ENCODE data around the gene EFCAB11. TPM values are rescaled to one million over a fixed set of nuclear protein-coding genes. Genes with fewer than 3 reads are reported as not detected.

The EFCAB11 gene
- 4.5 and 5.0 TPM in 2 replicates for total RNA-seq

GRCh38 chr14:89954070-89955021 lies at the start of gene EFCAB11:
Gene EFCAB11 (minus strand): TSS chr14:89954730. CDS start chr14:89954660, 70 bp downstream.
- intact Hi-C loops (cut with micrococcal nuclease): loop anchor here (1.0 to 10.0 kb wide), 21 partner anchors 9 to 1962 kb away; partner anchors contain the start of genes CCDC88C, EML5, FOXN3 and GALC

DNA sequence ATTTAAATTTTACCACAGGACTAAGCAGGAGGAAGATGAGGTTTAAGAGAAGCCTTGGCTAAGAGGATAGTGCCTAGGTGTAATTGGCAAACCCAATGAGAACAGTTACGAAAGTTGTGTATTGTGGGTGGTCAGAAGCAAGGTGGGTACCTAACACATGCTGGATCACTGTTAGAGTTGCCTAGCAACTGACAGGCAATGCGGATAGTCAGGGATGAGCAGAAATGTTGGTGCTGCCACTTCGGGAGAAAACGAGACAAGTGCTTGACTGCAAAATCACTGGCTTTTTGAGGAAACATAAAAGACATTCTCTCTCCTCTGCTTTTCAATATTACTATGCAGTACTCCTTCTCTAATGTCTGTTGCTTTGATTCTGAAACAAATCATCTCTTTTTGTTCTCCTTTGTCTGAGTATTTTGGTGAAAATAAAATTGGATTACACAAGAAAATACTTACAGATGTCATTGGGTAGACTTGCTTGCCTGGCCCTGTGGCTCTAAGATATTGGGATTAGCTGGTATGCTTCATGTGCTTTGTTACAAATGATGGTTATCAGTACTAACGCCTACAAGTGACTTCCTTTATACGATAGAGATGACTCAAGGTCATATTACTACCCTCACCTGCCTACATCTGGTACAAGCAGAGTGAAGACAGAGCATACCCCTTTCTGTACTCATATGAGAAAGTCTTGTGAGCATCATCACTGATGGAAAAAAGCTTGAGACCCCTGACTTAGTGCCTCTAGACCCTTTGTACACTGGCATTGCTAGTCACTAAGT lies 49.2 kb upstream of the EFCAB11 start:
- intact Hi-C loops (cut with micrococcal nuclease): no loop called here

DNA sequence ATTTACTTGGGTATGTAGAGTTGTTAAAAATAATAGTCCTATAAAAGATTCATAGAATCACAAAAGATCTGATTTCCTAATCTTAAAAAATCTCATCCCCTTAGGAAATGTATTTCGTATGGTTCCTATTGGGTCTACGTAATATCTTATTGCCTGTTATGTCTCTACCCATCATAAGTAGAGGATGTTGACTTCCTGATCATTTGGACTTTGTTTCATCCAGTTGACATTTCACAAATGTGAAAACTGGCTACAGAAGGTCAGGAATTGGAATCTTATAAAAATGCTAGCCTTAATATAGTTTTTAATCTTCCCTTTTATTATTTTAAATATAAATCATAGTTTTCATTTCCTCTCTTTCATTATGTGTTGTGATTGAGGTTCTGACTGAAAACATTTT lies 46.4 kb upstream of the EFCAB11 start:
- intact Hi-C loops (cut with micrococcal nuclease): no loop called here

DNA sequence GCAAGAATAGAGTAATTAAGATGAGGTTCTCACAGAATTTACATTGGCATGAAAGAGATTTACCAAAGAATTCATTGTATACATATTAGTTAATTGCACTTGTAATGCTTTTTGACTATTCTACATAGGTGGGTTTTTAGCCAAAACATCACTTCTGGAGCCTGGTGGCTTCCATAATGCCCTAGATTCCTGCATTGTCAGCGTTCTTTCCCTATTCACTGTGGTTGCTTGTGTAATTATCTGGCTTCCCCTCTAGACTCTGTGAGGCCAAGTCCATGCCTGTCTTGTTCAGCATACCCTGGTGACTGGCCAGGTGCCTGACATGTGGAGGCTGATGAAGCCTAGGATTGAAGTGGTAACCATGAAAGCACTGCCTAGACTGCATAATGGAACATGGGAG lies 42.4 kb upstream of the EFCAB11 start:
- intact Hi-C loops (cut with micrococcal nuclease): no loop called here

- intact Hi-C loops (cut with micrococcal nuclease): loop anchor here (1.0 kb wide), 1 partner anchor 18 kb away; no protein-coding TSS in a partner anchor
Measured at GRCh38 chr14:89992273-89992672, 37.7 kb upstream of the EFCAB11 start.

DNA sequence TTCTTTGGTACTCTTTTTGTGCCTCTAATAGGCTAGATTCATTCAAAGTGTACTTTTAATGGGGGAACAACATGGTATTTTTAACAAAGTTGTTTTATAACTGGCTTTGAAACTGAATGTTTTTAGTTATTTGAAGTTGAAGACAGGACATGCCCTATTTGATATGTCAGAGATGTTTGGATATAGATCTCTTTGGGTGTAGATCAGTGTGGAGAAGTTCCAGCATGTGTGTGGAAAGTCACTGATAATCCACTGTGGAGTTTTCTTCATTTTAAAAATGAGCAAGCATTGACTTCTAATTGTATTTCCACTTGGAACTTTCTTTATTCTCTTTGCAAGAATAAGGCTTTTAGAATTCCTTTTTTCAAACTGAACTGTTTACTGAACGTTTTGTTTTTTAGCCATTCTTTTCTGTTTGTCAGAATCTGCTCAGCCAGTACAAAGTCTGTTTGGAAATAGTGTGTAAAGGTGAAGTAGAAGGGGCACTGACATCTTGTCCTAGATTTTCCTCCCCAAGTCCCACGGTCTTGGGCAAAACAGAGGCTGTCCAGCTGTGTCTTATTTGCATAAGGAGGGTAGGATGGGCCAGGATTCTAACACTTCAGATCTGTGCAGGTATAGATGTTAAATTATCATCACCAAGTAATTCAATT lies 36.2 kb upstream of the EFCAB11 start:
- intact Hi-C loops (cut with micrococcal nuclease): no loop called here

GRCh38 chr14:89990218-89990617 lies 35.7 kb upstream of the EFCAB11 start:
- intact Hi-C loops (cut with micrococcal nuclease): no loop called here

DNA sequence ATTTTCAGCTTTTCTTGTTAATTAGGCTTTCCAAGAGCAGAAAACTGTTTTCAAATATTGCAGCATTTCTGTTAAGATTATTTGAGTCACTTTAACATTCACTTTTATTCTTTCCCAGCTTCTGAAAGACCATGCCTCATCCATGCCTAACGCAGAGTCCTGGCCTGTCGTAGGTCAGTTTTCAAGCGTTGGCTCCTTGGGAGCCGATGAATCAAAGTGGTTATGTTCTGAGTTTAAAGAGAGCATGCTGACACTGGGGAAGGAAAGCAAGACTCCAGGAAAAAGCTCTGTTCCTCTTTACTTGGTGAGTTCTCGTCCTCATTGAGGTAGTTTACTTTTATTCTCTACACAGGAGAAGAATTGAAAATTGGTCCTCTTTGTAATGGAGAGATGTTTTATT lies 34.3 kb upstream of the EFCAB11 start:
- intact Hi-C loops (cut with micrococcal nuclease): no loop called here

- intact Hi-C loops (cut with micrococcal nuclease): no loop called here
Measured at GRCh38 chr14:89987161-89987475, 32.6 kb upstream of the EFCAB11 start.

- intact Hi-C loops (cut with micrococcal nuclease): no loop called here
Measured at GRCh38 chr14:89986462-89987160, 32.1 kb upstream of the EFCAB11 start.

- intact Hi-C loops (cut with micrococcal nuclease): no loop called here
Measured at GRCh38 chr14:89983375-89983774, 28.8 kb upstream of the EFCAB11 start.

DNA sequence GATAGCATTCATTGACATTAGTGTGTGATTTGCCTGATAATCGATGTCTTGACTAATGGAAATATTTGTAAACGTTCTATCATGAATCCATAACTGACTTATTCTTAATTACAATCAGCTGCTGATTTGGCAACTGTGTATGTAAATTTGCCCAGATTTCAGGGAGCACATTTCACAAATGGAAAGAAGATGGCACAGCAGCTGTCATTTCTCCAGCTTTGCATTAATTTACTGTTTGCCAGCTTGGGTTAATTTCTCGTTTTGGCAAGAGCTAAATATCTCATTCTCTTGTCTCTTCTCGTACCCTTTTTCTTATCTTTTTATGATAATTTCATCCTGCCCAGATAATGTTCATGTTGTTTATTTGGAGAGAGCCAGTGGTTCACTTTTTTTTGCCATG lies 24.1 kb upstream of the EFCAB11 start:
- intact Hi-C loops (cut with micrococcal nuclease): no loop called here

DNA sequence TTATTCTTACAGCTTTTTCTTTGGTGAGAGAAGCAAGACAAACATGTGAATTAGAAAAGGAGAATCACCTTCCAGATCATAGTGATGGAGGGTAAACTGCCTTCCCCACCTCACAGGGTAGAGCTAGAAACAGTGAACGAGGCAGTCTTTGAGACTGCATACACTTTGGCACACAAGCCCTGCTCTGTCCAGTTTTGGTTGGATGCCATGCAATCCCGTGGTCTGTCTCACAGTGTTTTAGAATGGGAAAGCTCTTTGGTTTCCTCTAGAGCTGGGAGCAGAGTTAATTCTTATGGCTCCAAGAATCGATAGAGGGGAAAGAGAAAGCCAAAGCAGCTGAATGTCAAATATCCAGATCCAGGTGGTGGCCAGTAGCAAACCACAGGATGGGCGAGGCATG lies 23.1 kb upstream of the EFCAB11 start:
- intact Hi-C loops (cut with micrococcal nuclease): no loop called here

DNA sequence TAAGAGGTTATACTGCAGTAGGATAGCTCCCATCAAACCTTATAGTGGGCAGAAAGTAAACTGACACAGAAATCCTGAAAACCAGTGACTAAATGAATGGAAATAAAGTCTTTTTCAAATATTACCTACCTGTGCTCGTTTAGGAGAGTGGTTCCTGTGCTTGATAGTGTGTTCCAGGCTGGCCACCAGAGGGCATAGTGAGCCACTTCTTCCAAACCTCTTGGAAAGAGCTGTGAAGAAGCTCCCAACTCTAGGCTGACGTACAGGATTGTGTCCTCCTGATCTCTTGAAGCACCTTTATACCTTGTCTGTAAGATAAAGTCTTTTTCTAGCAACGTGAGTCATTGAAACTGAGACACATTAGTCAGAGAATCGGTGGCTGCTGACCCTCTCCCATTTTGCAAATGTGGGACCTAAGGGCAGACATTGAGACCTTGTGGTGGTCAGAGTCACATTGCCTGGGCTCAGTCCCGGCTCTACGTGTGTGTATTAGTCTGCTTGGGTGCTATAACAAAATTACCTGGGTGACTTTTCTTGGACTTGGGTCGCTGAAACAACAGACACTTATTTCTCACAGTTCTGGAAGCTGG lies 18.8 kb upstream of the EFCAB11 start:
- intact Hi-C loops (cut with micrococcal nuclease): loop anchor here (1.0 kb wide), 2 partner anchors 34 to 262 kb away; no protein-coding TSS in a partner anchor

GRCh38 chr14:89965839-89966238 lies 11.3 kb upstream of the EFCAB11 start:
- intact Hi-C loops (cut with micrococcal nuclease): no loop called here

DNA sequence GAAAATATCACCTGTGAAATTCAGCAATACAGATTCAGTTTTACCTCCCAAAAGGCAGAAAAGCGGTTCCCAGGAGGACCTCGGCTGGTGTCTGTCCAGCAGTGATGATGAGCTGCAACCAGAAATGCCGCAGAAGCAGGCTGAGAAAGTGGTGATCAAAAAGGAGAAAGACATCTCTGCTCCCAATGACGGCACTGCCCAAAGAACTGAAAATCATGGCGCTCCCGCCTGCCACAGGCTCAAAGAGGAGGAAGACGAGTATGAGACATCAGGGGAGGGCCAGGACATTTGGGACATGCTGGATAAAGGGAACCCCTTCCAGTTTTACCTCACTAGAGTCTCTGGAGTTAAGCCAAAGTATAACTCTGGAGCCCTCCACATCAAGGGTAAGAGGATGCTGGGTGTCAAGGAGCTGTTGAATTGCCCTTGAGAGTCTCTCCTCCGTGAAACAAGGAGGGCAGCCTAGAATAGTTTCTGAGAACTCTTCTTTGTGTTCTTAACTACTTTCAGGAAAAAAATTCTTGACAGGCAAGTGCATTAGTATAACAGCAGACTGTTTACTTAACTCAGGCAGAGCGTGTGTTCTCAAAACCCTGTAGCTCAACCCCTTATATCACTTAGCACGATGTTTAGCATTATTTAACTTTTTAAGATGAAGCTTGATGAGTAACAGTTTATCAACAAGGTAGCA lies 8.9 kb upstream of the EFCAB11 start:
- intact Hi-C loops (cut with micrococcal nuclease): no loop called here

- intact Hi-C loops (cut with micrococcal nuclease): no loop called here
Measured at GRCh38 chr14:89960914-89961313, 6.4 kb upstream of the EFCAB11 start.

DNA sequence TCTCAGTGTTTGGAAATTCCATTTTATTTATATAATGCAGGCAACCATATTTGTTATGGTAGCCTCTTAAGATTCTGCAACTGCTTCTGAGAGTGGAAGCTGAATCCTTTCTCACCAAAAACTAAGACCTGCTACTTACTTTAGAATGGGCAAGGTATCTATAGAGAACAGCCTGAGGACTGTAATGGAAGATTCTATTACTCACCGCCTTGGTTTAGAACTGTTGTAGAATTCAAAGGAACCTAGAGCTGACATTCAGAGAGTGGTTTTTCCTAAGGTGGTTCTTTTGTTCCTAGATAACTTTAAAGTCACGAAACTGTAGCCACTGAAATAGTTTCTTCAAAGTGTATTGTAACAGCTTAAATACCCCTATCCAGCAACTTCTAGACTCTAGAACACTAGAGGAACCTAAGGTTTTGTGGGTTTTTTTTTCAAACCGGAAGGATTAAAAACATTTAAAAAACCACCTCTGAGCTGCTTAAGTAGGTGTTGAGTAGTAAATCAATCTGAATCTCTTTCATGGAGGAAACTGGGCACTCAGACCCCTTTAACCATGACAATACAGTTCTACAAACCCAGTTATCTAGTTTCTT lies 5.4 kb upstream of the EFCAB11 start:
- intact Hi-C loops (cut with micrococcal nuclease): loop anchor here (5.0 to 10.0 kb wide), 4 partner anchors 102 to 1545 kb away; partner anchors contain the start of genes CCDC88C and KCNK13

DNA sequence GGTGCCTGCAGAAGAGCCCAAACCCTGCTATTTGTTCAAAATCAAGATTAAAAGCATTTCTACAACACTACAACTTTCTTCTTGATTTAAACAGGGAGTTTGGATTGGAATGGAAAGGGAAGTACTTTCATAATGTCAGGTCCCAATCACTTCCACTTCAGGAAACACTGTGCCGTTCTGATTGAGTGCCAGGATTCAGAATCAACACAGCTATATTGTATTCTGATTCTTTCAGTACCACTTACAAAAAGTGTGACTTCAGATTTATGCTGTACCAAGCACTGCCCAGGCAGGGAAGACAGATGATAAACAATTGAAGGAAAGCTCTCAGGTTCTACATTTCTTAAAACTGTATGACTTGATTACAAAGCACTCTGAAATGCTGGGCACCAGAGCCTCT lies 4.4 kb upstream of the EFCAB11 start:
- intact Hi-C loops (cut with micrococcal nuclease): loop anchor here (5.0 to 10.0 kb wide), 4 partner anchors 103 to 1546 kb away; partner anchors contain the start of genes CCDC88C and KCNK13
